HepG2 (cell line): ENCODE measurements around the gene GSTM2. TPM values are rescaled to one million over a fixed set of nuclear protein-coding genes. Genes with fewer than 3 reads are reported as not detected.
A peak's percentile ranks its signal among the peaks of the same experiment; 100 is the strongest.

ENCODE experiments used
- ARHGAP35 ChIP-seq: sonication (generic); formaldehyde crosslinking; IDR thresholded peaks from 2 replicates; pipeline ENCODE4 v1.9.0; 2022; ENCODE audit warnings: mild to moderate bottlenecking, inconsistent platforms, moderate library complexity, missing genetic modification reagents, borderline replicate concordance
- BRCA1 ChIP-seq: sonication (generic); formaldehyde crosslinking; IDR thresholded peaks from 2 replicates; pipeline ENCODE4 v1.4.0; 2020; ENCODE audit warnings: missing genetic modification reagents
- CBX5 ChIP-seq: sonication (generic); formaldehyde crosslinking; IDR thresholded peaks from 2 replicates; pipeline ENCODE4 v1.4.0; 2020; ENCODE audit warnings: missing genetic modification reagents, borderline replicate concordance
- FLYWCH1 ChIP-seq: sonication (generic); formaldehyde crosslinking; IDR thresholded peaks from 2 replicates; pipeline ENCODE4 v1.8.1; 2023; ENCODE audit warnings: mild to moderate bottlenecking, missing genetic modification reagents
- IRF9 ChIP-seq: sonication (generic); formaldehyde crosslinking; IDR thresholded peaks from 2 replicates; pipeline ENCODE4 v1.8.0; 2022; ENCODE audit warnings: missing genetic modification reagents, mild to moderate bottlenecking, borderline replicate concordance
- KAT7 ChIP-seq: IDR thresholded peaks from 2 replicates; pipeline ENCODE4 v1.6.1; 2018; ENCODE audit warnings: borderline replicate concordance, missing compliant biosample characterization
- MTF1 ChIP-seq: sonication (generic); formaldehyde crosslinking; IDR thresholded peaks from 2 replicates; pipeline ENCODE4 v1.5.0; 2020; ENCODE audit warnings: missing genetic modification reagents
- POLR2G ChIP-seq: fragments of 200-400 bp; formaldehyde crosslinking; IDR thresholded peaks from 2 replicates; pipeline ENCODE4 v1.6.1; 2018; ENCODE audit warnings: mild to moderate bottlenecking, low read depth, low read length, moderate library complexity
- RAD51 ChIP-seq: fragments of 450-650 bp; IDR thresholded peaks from 2 replicates; pipeline ENCODE4 v1.6.1; 2016; ENCODE audit warnings: borderline replicate concordance
- SIX4 ChIP-seq: sonication (generic); formaldehyde crosslinking; IDR thresholded peaks from 2 replicates; pipeline ENCODE4 v1.4.0; 2020; ENCODE audit warnings: missing genetic modification reagents
- TAF15 ChIP-seq: fragments of 200-400 bp; formaldehyde crosslinking; IDR thresholded peaks from one replicate; pipeline ENCODE4 v1.6.1; 2018; ENCODE audit warnings: mild to moderate bottlenecking, low read depth, low read length; ENCODE audit not compliant: poor library complexity, severe bottlenecking
- TOPORS ChIP-seq: sonication (generic); formaldehyde crosslinking; IDR thresholded peaks from 2 replicates; pipeline ENCODE4 v1.8.0; 2023; ENCODE audit warnings: mild to moderate bottlenecking, missing genetic modification reagents
- TSC22D2 ChIP-seq: sonication (generic); formaldehyde crosslinking; IDR thresholded peaks from 2 replicates; pipeline ENCODE4 v1.5.1; 2020; ENCODE audit warnings: missing genetic modification reagents, mild to moderate bottlenecking, borderline replicate concordance
- XRCC5 ChIP-seq: fragments of 200-400 bp; formaldehyde crosslinking; optimal IDR thresholded peaks from 2 replicates; pipeline ENCODE3; 2017; ENCODE audit warnings: mild to moderate bottlenecking, low read length
- ZGPAT ChIP-seq: IDR thresholded peaks from 2 replicates; pipeline ENCODE4 v1.6.1; 2016; ENCODE audit warnings: mild to moderate bottlenecking
- ZMYM2 ChIP-seq: sonication (generic); formaldehyde crosslinking; IDR thresholded peaks from 2 replicates; pipeline ENCODE4 v1.8.0; 2022; ENCODE audit warnings: mild to moderate bottlenecking, missing genetic modification reagents
- ZNF251 ChIP-seq: sonication (generic); formaldehyde crosslinking; IDR thresholded peaks from 2 replicates; pipeline ENCODE4 v1.9.0; 2021; ENCODE audit warnings: mild to moderate bottlenecking, missing genetic modification reagents
- ZNF331 ChIP-seq: sonication (generic); formaldehyde crosslinking; IDR thresholded peaks from 2 replicates; pipeline ENCODE4 v1.4.0; 2020; ENCODE audit warnings: missing genetic modification reagents
- ZNF441 ChIP-seq: sonication (generic); formaldehyde crosslinking; IDR thresholded peaks from 2 replicates; pipeline ENCODE4 v1.7.0; 2021; ENCODE audit warnings: missing genetic modification reagents, borderline replicate concordance
- ZNF512B ChIP-seq: sonication (generic); formaldehyde crosslinking; IDR thresholded peaks from 2 replicates; pipeline ENCODE4 v1.5.1; 2020; ENCODE audit warnings: missing genetic modification reagents, mild to moderate bottlenecking, borderline replicate concordance
- ZNF556 ChIP-seq: sonication (generic); formaldehyde crosslinking; IDR thresholded peaks from 2 replicates; pipeline ENCODE4 v1.4.0; 2020; ENCODE audit warnings: mild to moderate bottlenecking, missing genetic modification reagents, borderline replicate concordance
- ZNF597 ChIP-seq: sonication (generic); formaldehyde crosslinking; IDR thresholded peaks from 2 replicates; pipeline ENCODE4 v1.5.0; 2020; ENCODE audit warnings: missing genetic modification reagents
- ZNF720 ChIP-seq: sonication (generic); formaldehyde crosslinking; IDR thresholded peaks from 2 replicates; pipeline ENCODE4 v1.4.0; 2020; ENCODE audit warnings: missing genetic modification reagents
- ZNF792 ChIP-seq: IDR thresholded peaks from 2 replicates; pipeline ENCODE4 v1.6.1; 2016
- polyA plus RNA-seq, 8 experiments: library from polyadenylated mRNA; depleted of rRNA in 3 of 8; stranded (reverse) in 7 of 8; unstranded in 1 of 8; fragments of >200 nt; fragmentation: Illumina TruSeq in 4 of 8; extraction: Trizol in 4 of 8; gene quantifications; 2 replicates each; pipeline versions ENCODE4 v1.2.1 to v1.2.3, GENCODE V29; 2011 to 2016; ENCODE audit warnings: low read depth in 4 of 8, missing spikeins in 1 of 8, mixed read lengths in 1 of 8; ENCODE audit not compliant: insufficient read depth in 1 of 8
- total RNA-seq, 5 experiments: library from RNA; depleted of rRNA; stranded (reverse); fragments of >200 nt; fragmentation: Illumina TruSeq; extraction: Trizol; gene quantifications; 2 replicates each; pipeline ENCODE4 v1.2.3, GENCODE V29; 2016; ENCODE audit warnings: low read depth in 1 of 5

GSTM2 gene
- total and polyA plus RNA-seq, 2 of the 13 experiments (the other 11 are each of a cell fraction or from before 2014, with no cell fraction given) = 7.0 to 15.0 TPM

- TF ChIP-seq ZNF512B (CRISPR knock-in tag) = no peak
- TF ChIP-seq CBX5 = peak; percentile 68; the same call in 1 of the 2 replicates
- TF ChIP-seq ARHGAP35 (CRISPR knock-in tag) = no peak
- TF ChIP-seq ZNF441 (CRISPR knock-in tag) = peak; percentile 68; the same call in 1 of the 2 replicates
- TF ChIP-seq ZGPAT (CRISPR knock-in tag) = peak; percentile 91
- TF ChIP-seq TAF15 = no peak
- no peak for TF ChIP-seq ZNF597 (CRISPR knock-in tag)
- TF ChIP-seq ZNF792 (CRISPR knock-in tag) = peak; percentile 85; the same call in 1 of the 2 replicates
- no peak for TF ChIP-seq ZNF720
- peak; percentile 61 for TF ChIP-seq XRCC5
- no peak for TF ChIP-seq FLYWCH1 (CRISPR knock-in tag)
- TF ChIP-seq ZNF251 (CRISPR knock-in tag) = no peak
- peak; percentile 89; the same call in 1 of the 2 replicates for TF ChIP-seq ZNF556
- TF ChIP-seq ZMYM2 (CRISPR knock-in tag) = no peak
- no peak for TF ChIP-seq TOPORS
- peak; percentile 69; the same call in 1 of the 2 replicates for TF ChIP-seq TSC22D2 (CRISPR knock-in tag)
- TF ChIP-seq SIX4 (CRISPR knock-in tag) = no peak; the same call in 1 of the 2 replicates
- TF ChIP-seq IRF9 = peak; percentile 49; the same call in 1 of the 2 replicates
- no peak for TF ChIP-seq RAD51
- TF ChIP-seq POLR2G = peak; percentile 84
- TF ChIP-seq ZNF331 (CRISPR knock-in tag) = 0 out of 2 replicates have a peak, but pooled peaks have one; percentile 24
- no peak for TF ChIP-seq MTF1 (CRISPR knock-in tag)
- no peak for TF ChIP-seq BRCA1 (CRISPR knock-in tag)
- peak; percentile 87; the same call in 1 of the 2 replicates for TF ChIP-seq KAT7
These were observed 12.0 kb upstream of the GSTM2 start, which contains the start of gene GSTM4 (continued) for GRCh38 chr1:109655615-109656519.
